ENCODE results near the gene ST3GAL3.

ST3GAL3 gene

DNA sequence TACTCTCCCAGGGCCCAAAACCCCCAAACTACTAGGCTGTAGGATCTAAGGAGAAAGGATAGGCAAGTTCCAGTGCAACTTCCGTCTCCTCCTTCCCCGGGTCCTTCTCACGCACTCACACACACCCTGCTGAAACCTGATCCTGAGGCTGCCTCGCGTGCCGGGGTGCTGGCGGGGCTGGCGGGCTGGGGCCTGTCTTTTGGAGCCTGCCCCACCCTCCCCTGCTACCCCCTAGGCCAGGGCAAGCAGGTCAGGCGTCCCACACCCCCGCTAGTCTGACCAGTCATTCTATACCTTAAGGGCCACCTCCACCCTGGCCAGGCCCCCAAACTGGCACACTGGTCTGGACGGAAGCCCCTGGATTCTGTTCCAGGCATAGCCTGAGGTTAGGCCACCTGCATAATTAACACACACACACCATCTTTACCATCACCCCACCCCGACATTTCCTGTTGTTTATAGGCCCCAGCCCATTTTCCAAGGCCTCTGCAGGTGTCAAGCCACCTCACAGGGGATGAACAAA lies 178.0 kb downstream of the ST3GAL3 start:
- DNase-seq (ENCODE audit: low read depth in 1 of 2, low spot score in 1 of 2) = no peak
- TF ChIP-seq, protein P1, sequence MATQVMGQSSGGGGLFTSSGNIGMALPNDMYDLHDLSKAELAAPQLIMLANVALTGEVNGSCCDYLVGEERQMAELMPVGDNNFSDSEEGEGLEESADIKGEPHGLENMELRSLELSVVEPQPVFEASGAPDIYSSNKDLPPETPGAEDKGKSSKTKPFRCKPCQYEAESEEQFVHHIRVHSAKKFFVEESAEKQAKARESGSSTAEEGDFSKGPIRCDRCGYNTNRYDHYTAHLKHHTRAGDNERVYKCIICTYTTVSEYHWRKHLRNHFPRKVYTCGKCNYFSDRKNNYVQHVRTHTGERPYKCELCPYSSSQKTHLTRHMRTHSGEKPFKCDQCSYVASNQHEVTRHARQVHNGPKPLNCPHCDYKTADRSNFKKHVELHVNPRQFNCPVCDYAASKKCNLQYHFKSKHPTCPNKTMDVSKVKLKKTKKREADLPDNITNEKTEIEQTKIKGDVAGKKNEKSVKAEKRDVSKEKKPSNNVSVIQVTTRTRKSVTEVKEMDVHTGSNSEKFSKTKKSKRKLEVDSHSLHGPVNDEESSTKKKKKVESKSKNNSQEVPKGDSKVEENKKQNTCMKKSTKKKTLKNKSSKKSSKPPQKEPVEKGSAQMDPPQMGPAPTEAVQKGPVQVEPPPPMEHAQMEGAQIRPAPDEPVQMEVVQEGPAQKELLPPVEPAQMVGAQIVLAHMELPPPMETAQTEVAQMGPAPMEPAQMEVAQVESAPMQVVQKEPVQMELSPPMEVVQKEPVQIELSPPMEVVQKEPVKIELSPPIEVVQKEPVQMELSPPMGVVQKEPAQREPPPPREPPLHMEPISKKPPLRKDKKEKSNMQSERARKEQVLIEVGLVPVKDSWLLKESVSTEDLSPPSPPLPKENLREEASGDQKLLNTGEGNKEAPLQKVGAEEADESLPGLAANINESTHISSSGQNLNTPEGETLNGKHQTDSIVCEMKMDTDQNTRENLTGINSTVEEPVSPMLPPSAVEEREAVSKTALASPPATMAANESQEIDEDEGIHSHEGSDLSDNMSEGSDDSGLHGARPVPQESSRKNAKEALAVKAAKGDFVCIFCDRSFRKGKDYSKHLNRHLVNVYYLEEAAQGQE (IDR thresholded peaks at IDR 0.05; ENCODE audit: insufficient replicate concordance, low read depth) = no peak
- TF ChIP-seq, protein P2, sequence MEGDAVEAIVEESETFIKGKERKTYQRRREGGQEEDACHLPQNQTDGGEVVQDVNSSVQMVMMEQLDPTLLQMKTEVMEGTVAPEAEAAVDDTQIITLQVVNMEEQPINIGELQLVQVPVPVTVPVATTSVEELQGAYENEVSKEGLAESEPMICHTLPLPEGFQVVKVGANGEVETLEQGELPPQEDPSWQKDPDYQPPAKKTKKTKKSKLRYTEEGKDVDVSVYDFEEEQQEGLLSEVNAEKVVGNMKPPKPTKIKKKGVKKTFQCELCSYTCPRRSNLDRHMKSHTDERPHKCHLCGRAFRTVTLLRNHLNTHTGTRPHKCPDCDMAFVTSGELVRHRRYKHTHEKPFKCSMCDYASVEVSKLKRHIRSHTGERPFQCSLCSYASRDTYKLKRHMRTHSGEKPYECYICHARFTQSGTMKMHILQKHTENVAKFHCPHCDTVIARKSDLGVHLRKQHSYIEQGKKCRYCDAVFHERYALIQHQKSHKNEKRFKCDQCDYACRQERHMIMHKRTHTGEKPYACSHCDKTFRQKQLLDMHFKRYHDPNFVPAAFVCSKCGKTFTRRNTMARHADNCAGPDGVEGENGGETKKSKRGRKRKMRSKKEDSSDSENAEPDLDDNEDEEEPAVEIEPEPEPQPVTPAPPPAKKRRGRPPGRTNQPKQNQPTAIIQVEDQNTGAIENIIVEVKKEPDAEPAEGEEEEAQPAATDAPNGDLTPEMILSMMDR (IDR thresholded peaks at IDR 0.05; ENCODE audit: insufficient read depth, low read length) = no peak
- Histone ChIP-seq H3K27ac (replicated peaks) (no peak overlapping the region), H3K4me3 (replicated peaks; ENCODE audit: insufficient read depth, low read length) (no peak overlapping the region), H3K27me3 (ENCODE audit: insufficient read depth, poor library complexity, severe bottlenecking) (no peaks in the 10 kb centered on the region)

DNA sequence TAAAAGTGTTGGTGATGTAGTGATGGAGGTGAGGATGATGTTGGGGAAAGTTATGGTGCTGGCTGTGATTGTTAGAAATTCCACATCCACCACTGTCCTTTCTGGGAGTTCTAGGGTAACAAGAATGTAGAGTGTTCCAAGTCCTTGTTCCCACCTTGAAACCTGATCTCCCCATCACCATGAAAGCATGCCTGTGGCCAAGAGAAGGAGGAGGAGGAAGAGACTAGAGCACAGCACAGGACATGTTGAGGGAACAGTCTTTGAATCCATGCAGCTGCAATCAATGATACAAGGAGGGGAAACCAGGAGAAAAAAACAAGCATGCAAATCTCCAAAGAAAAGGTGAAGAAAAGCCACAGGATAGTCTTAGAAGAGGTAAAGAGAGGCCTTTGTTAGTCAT lies 180.4 kb downstream of the ST3GAL3 start:
- Histone ChIP-seq H3K27me3 (ENCODE audit: insufficient read depth, poor library complexity, severe bottlenecking) (no peaks in the 10 kb centered on the region), H3K4me3 (replicated peaks; ENCODE audit: insufficient read depth, low read length) (no peak overlapping the region), H3K27ac (replicated peaks) (no peak overlapping the region)
- TF ChIP-seq, protein P2 (IDR thresholded peaks at IDR 0.05; ENCODE audit: insufficient read depth, low read length) = no peak
- TF ChIP-seq SPI1 (IDR thresholded peaks at IDR 0.05; ENCODE audit: borderline replicate concordance, low read depth) (no peak), POLR2AphosphoS5 (IDR thresholded peaks at IDR 0.05; ENCODE audit: low read depth) (no peak), GABPA (IDR thresholded peaks at IDR 0.05; ENCODE audit: low read depth) (no peak)
- TF ChIP-seq, protein P1 (IDR thresholded peaks at IDR 0.05; ENCODE audit: insufficient replicate concordance, low read depth) = no peak
- no peak for DNase-seq (ENCODE audit: low read depth in 1 of 2, low spot score in 1 of 2)

DNA sequence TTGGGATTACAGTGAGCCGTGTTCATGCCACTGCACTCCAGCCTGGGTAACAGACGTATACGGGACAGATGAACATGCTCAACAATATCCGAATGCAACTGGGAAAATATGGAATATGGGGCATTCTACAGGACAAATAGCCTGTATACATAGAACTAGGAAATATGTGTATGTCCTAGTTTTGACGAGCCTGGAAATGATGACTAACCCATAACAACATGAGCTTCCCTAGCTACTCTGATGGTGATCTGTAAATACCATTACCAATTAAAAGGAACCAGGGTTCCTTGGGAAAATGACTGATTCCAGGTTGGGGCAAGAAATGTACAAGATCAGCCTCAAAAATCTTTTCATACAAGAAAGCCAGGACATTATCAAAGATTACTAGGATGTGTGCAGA lies 183.5 kb downstream of the ST3GAL3 start:
- Histone ChIP-seq H3K27ac (replicated peaks) (no peak overlapping the region), H3K4me3 (replicated peaks; ENCODE audit: insufficient read depth, low read length) (no peak overlapping the region), H3K27me3 (ENCODE audit: insufficient read depth, poor library complexity, severe bottlenecking) (no peaks in the 10 kb centered on the region)
- TF ChIP-seq, protein P1 (IDR thresholded peaks at IDR 0.05; ENCODE audit: insufficient replicate concordance, low read depth) = no peak
- TF ChIP-seq GABPA (IDR thresholded peaks at IDR 0.05; ENCODE audit: low read depth) (no peak), POLR2AphosphoS5 (IDR thresholded peaks at IDR 0.05; ENCODE audit: low read depth) (no peak), SPI1 (IDR thresholded peaks at IDR 0.05; ENCODE audit: borderline replicate concordance, low read depth) (no peak)
- TF ChIP-seq, protein P2 (IDR thresholded peaks at IDR 0.05; ENCODE audit: insufficient read depth, low read length) = no peak
- DNase-seq (ENCODE audit: low read depth in 1 of 2, low spot score in 1 of 2) = no peak

All from HL-60 (cell line).